Peyer's patch (tissue), 4 donors: Measurements from ENCODE around the gene PYGM. TPM values are rescaled to one million over a fixed set of nuclear protein-coding genes. Genes with fewer than 3 reads are reported as not detected.

Experiments used
- DNase-seq, 3 donors: peaks; one replicate each; pipeline ENCODE4 v3.0.0-alpha.2; 2017 to 2019
- H3K27ac ChIP-seq, 4 donors: fragments of 200-600 bp; sonication (generic); one replicate each; pipeline ENCODE4 v1.5.1; 2016 to 2019
- H3K27me3 ChIP-seq, 2 donors: fragments of 200-600 bp; sonication (generic); one replicate each; pipeline ENCODE4 v1.5.1; 2019
- H3K36me3 ChIP-seq, 3 donors: fragments of 200-600 bp; sonication (generic); one replicate each; pipeline ENCODE4 v1.5.1; 2016 to 2019
- H3K4me1 ChIP-seq, 4 donors: fragments of 200-600 bp; sonication (generic); one replicate each; pipeline ENCODE4 v1.5.1; 2016 to 2019
- H3K4me3 ChIP-seq, 4 donors: fragments of 200-600 bp; sonication (generic); 1 replicate in 3 of 4; 2 replicates in 1 of 4; pipeline ENCODE4 v1.5.1; 2016 to 2019; ENCODE audit warnings: mild to moderate bottlenecking in 1 of 4
- H3K9me3 ChIP-seq, 4 donors: fragments of 200-600 bp; sonication (generic); one replicate each; pipeline ENCODE4 v1.5.1; 2016 to 2019; ENCODE audit warnings: mild to moderate bottlenecking in 1 of 4
- POLR2A ChIP-seq, 2 donors: fragments of 450-650 bp; IDR thresholded peaks; one replicate each; pipeline ENCODE4 v1.5.1; 2017; ENCODE audit warnings: antibody characterized with exemption in 2 of 2, mild to moderate bottlenecking in 2 of 2, moderate library complexity in 2 of 2
- total RNA-seq, 4 donors: library from RNA; depleted of rRNA; stranded (reverse); fragments of >200 nt; gene quantifications; one replicate each; pipeline ENCODE4 v1.1.0, GENCODE V29; 2016
- TF ChIP-seq, protein P1 (sequence below), 6 experiments: fragments of 450-650 bp in 4 of 6; fragments of 200-600 bp in 2 of 6; sonication (generic) in 1 of 6; IDR thresholded peaks; one replicate each; pipeline ENCODE4 v1.5.1; 2017 to 2019; ENCODE audit warnings: antibody characterized with exemption in 6 of 6, mild to moderate bottlenecking in 3 of 6, moderate library complexity in 1 of 6

Gene PYGM
- total RNA-seq, 4 donors from 2014 or later: 2.4 to 5.0 (median 2.5) TPM; not detected in 1

DNA sequence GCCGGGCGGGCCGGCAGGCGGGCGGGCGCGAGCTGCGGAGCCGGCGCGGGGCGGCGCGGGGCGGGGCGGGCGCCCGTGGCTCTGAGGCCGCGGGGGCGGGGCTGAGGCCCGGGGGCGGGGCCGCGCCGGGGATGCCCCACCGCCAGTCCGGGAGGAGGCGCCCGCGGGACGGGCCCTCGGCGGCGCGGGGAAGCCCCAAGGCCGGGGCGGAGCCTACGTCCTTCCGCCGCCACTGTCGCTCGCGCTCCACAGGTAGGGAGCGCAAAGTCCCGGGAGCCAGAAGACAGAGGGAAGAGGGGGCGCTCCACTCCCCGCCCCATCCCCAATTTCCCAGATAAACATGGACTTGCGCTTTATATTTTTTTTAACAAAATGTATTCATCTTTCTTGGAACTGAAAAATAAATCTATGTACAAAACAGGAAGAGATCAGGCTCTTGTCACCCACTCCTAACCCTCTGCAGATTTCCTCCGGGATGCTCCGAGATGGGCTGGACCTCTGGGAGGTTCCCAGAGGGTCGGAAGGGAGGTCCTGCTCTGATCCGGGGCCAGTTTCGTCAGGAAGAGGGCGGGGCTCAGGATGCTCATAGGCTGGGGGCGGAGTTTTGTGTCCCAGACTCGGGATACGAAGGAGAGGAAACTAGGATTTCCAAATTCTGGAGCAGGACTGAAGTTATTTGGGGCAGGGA lies 43.5 kb upstream of the PYGM start, which contains the start of gene MAP4K2:
Gene MAP4K2 (minus strand): TSS at position 57 of the 688 bp plus-strand sequence. CDS start 65 bp downstream, outside the sequence.
- peaks cover 0 to 33% (median 0%) of the 10 kb centered on the region in 3 donors for H3K36me3 ChIP-seq
- H3K4me3 ChIP-seq: peak within 1 kb of the TSS; percentile 68 to 87 (median 82)
- peak in 1 of 2 donors; percentile 24 for TF ChIP-seq POLR2A (IDR thresholded peaks at IDR 0.05)
- TF ChIP-seq, protein P1, sequence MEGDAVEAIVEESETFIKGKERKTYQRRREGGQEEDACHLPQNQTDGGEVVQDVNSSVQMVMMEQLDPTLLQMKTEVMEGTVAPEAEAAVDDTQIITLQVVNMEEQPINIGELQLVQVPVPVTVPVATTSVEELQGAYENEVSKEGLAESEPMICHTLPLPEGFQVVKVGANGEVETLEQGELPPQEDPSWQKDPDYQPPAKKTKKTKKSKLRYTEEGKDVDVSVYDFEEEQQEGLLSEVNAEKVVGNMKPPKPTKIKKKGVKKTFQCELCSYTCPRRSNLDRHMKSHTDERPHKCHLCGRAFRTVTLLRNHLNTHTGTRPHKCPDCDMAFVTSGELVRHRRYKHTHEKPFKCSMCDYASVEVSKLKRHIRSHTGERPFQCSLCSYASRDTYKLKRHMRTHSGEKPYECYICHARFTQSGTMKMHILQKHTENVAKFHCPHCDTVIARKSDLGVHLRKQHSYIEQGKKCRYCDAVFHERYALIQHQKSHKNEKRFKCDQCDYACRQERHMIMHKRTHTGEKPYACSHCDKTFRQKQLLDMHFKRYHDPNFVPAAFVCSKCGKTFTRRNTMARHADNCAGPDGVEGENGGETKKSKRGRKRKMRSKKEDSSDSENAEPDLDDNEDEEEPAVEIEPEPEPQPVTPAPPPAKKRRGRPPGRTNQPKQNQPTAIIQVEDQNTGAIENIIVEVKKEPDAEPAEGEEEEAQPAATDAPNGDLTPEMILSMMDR (IDR thresholded peaks at IDR 0.05): peak in 4 of 6 experiments; percentile 17 to 35 (median 24)
- no peaks in the 10 kb centered on the region for H3K27me3 ChIP-seq
- DNase-seq: peak; percentile 89 to 96 (median 91)
- H3K4me1 ChIP-seq: peaks cover 0 to 29% (median 18%) of the 10 kb centered on the region in 4 donors
- H3K27ac ChIP-seq: peak within 1 kb of the TSS; percentile 60 to 96 (median 84)
- H3K9me3 ChIP-seq: no peaks in the 10 kb centered on the region

DNA sequence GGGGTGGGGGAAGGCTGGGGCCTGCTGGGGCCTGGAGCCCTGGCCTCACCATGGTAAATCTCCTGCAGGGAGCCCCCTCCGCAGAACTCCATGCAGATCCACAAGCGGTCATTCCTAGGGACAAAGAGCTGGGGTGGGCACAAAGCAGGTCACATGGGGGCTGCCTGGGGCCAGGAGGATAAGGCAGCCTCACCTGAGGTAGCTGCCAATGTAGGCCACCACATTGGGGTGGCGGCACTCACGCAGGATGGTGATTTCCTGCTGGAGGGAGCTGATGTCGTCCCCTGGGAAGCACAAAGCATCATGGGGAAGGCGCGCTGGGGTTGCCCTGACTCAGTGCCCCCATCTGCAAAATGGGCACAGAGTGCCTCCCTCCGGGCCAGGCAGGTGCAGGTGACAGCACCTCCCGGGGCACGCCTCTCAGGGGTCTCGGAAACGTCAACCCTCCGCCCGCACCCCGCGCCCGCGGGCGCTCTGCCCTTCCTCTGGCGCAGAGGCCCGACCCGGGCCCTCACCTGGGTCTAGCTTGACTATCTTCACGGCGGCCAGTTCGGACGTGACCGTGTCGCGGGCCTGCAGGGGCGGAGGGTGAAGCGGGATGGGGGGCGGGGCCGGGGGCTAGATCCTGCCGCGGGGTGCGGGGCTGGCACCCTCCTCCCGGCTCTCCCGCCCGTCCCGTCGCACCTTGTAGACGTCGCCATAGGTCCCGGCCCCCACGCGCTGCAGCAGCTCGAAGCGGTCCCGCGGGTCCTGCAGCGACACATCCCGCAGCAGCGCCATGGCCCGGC lies 42.8 kb upstream of the PYGM start:
- DNase-seq: peak in 2 of 3 donors; percentile 72
- Histone ChIP-seq H3K4me3 (peak overlapping the region; percentile 68 to 87 (median 82)), H3K27ac (peak overlapping the region; percentile 60 to 96 (median 74)), H3K9me3 (no peaks in the 10 kb centered on the region), H3K4me1 (peaks cover 0 to 29% (median 20%) of the 10 kb centered on the region in 4 donors), H3K36me3 (peaks cover 0 to 32% (median 0%) of the 10 kb centered on the region in 3 donors), H3K27me3 (no peaks in the 10 kb centered on the region)
- TF ChIP-seq POLR2A (IDR thresholded peaks at IDR 0.05): no peak
- TF ChIP-seq, protein P1 (IDR thresholded peaks at IDR 0.05): no peak

GRCh38 chr11:64801561-64802369 lies 42.0 kb upstream of the PYGM start:
- DNase-seq: no peak
- Histone ChIP-seq H3K9me3 (no peaks in the 10 kb centered on the region), H3K4me1 (peaks cover 0 to 29% (median 20%) of the 10 kb centered on the region in 4 donors), H3K4me3 (peak overlapping the region; percentile 68 to 87 (median 82)), H3K27ac (peak overlapping the region; percentile 60 to 96 (median 74)), H3K27me3 (no peaks in the 10 kb centered on the region), H3K36me3 (peaks cover 0 to 29% (median 0%) of the 10 kb centered on the region in 3 donors)
- TF ChIP-seq, protein P1 (IDR thresholded peaks at IDR 0.05): no peak
- no peak for TF ChIP-seq POLR2A (IDR thresholded peaks at IDR 0.05)

GRCh38 chr11:64801158-64801464 lies 41.3 kb upstream of the PYGM start:
- peaks cover 0 to 29% (median 20%) of the 10 kb centered on the region in 4 donors for H3K4me1 ChIP-seq
- H3K9me3 ChIP-seq: no peaks in the 10 kb centered on the region
- peak overlapping the region in 1 of 4 donors; percentile 85 for H3K4me3 ChIP-seq
- H3K36me3 ChIP-seq: peaks cover 0 to 29% (median 0%) of the 10 kb centered on the region in 3 donors
- peak overlapping the region in 3 of 4 donors; percentile 60 to 96 (median 79) for H3K27ac ChIP-seq
- no peak for TF ChIP-seq POLR2A (IDR thresholded peaks at IDR 0.05)
- TF ChIP-seq, protein P1 (IDR thresholded peaks at IDR 0.05): no peak
- H3K27me3 ChIP-seq: no peaks in the 10 kb centered on the region
- DNase-seq: peak in 1 of 3 donors; percentile 47
